Psoas muscle (tissue), 8 donors: ENCODE measurements around the gene CHN1. TPM values are rescaled to one million over a fixed set of nuclear protein-coding genes. Genes with fewer than 3 reads are reported as not detected.

ENCODE experiments used
- ATAC-seq, 4 donors: fragments of 200-7000 bp; cut with Tn5 transposase; one replicate each; pipeline ENCODE4 v1.9.1; 2020; ENCODE audit warnings: moderate library complexity in 3 of 4, mild to moderate bottlenecking in 2 of 4
- DNase-seq, 2 donors: peaks; one replicate each; pipeline ENCODE4 v3.0.0-alpha.2; 2020
- H3K27ac ChIP-seq: fragments of 200-600 bp; one replicate; pipeline ENCODE4 v1.8.0; 2022
- H3K27me3 ChIP-seq, 3 donors: fragments of 200-600 bp in 1 of 3; one replicate each; pipeline versions ENCODE4 v1.6.1 to v1.8.0; 2013 to 2022; ENCODE audit warnings: low read length in 2 of 3, mild to moderate bottlenecking in 2 of 3, moderate library complexity in 1 of 3; ENCODE audit not compliant: insufficient read depth in 3 of 3
- H3K36me3 ChIP-seq, 2 donors: fragments of 200-600 bp in 1 of 2; one replicate each; pipeline versions ENCODE4 v1.6.1 to v1.8.0; 2013 to 2022; ENCODE audit warnings: low read depth in 1 of 2, mild to moderate bottlenecking in 1 of 2, moderate library complexity in 1 of 2; ENCODE audit not compliant: insufficient read depth in 1 of 2
- H3K4me1 ChIP-seq: fragments of 200-600 bp; one replicate; pipeline ENCODE4 v1.8.0; 2022
- H3K4me3 ChIP-seq: fragments of 200-600 bp; one replicate; pipeline ENCODE4 v1.8.0; 2022; ENCODE audit warnings: mild to moderate bottlenecking
- H3K9me3 ChIP-seq: fragments of 200-600 bp; one replicate; pipeline ENCODE4 v1.8.0; 2022
- WGBS, 3 donors: extraction: QIAGEN DNeasy Blood & Tissue Kit; methylation state at CpG; one replicate each; pipeline versions ENCODE4 v1.1.6 to v1.1.7; 2013; 5-methylcytosine and 5-hydroxymethylcytosine counted together
- intact Hi-C, 2 donors: fragments of 100-400 bp; cut with DNase I; formaldehyde crosslinking; loops; one replicate each; pipeline versions ENCODE4 v1.11.0 to v1.14.2; 2022
- polyA plus RNA-seq, 3 donors: library from polyadenylated mRNA; stranded (reverse); fragments of 200-250 nt; gene quantifications; one replicate each; pipeline ENCODE4 v1.2.3, GENCODE V29; 2013
- total RNA-seq, 4 donors: library from RNA; stranded (reverse); fragmentation: NEBNext Ultra II Directional in 2 of 4; extraction: Animal tissue kit (Norgen Biotek cat#: 25700) in 2 of 4; gene quantifications; one replicate each; pipeline versions ENCODE4 v1.2.1 to v1.2.4, GENCODE V29; 2021 to 2023
- TF ChIP-seq, protein P1 (sequence below): fragments of 200-600 bp; IDR thresholded peaks from one replicate; pipeline ENCODE4 v1.8.0; 2022; ENCODE audit warnings: antibody characterized with exemption
- donor health status: healthy with polysubstance abuse.
- donor health status: DM: no; HTN: no; CAD: no; lungs with moderate emphysema.
- donor health status: Bipolar disorder and iron deficiency.
- donor health status: healthy.
- donor health status: DM: yes; HTN: yes; CAD: no.
- donor health status: DM: no; HTN: no; CAD: no.
- donor health status: DM: no; HTN: no; CAD: no.
- donor health status: DM: yes; HTN: yes; CAD: no.

CHN1 gene
- total and polyA plus RNA-seq, 7 donors: 1.8 to 4.2 (median 2.3) TPM

GRCh38 chr2:174859563-174860169 lies 145.5 kb downstream of the CHN1 start:
- DNase-seq: no peak
- ATAC-seq: no peak
- intact Hi-C loops: no loop called here

DNA sequence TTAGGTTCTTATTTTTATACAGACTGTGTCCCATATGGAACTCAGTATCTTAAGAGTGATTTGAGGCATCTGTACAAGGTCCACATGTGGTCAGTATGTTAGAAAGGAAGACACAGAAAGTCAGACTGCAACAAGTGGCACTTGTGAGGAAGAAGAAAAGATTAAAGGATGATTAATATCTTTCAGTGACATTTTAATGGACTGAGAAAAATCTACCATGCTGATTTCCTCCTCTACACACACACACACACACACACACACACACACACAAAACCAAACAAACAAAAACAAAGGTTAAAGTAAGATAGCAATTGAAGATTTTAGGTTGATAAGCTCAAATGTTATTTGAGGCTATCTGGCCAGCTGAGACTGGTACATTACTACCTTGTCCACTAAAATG lies 146.4 kb downstream of the CHN1 start:
- H3K9me3 ChIP-seq: no peaks in the 10 kb centered on the region
- H3K27me3 ChIP-seq: no peaks in the 10 kb centered on the region
- intact Hi-C loops: no loop called here
- H3K27ac ChIP-seq: no peak overlapping the region
- ATAC-seq (no peak), DNase-seq (no peak)
- TF ChIP-seq, protein P1, sequence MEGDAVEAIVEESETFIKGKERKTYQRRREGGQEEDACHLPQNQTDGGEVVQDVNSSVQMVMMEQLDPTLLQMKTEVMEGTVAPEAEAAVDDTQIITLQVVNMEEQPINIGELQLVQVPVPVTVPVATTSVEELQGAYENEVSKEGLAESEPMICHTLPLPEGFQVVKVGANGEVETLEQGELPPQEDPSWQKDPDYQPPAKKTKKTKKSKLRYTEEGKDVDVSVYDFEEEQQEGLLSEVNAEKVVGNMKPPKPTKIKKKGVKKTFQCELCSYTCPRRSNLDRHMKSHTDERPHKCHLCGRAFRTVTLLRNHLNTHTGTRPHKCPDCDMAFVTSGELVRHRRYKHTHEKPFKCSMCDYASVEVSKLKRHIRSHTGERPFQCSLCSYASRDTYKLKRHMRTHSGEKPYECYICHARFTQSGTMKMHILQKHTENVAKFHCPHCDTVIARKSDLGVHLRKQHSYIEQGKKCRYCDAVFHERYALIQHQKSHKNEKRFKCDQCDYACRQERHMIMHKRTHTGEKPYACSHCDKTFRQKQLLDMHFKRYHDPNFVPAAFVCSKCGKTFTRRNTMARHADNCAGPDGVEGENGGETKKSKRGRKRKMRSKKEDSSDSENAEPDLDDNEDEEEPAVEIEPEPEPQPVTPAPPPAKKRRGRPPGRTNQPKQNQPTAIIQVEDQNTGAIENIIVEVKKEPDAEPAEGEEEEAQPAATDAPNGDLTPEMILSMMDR: no peak
- no peaks in the 10 kb centered on the region for H3K36me3 ChIP-seq
- H3K4me1 ChIP-seq: no peaks in the 10 kb centered on the region
- no peak overlapping the region for H3K4me3 ChIP-seq

More at GRCh38 chr2:174859563-174860169, 145.5 kb downstream of the CHN1 start:
- Histone ChIP-seq H3K9me3 (no peaks in the 10 kb centered on the region), H3K27me3 (no peaks in the 10 kb centered on the region), H3K4me1 (no peaks in the 10 kb centered on the region), H3K4me3 (no peak overlapping the region), H3K27ac (no peak overlapping the region), H3K36me3 (no peaks in the 10 kb centered on the region)
- TF ChIP-seq, protein P1: no peak
- 76 to 88% (median 77%) methylated on average over 1 of the region's 1 CpG for WGBS, 3 donors

GRCh38 chr2:174856447-174856846 lies 148.7 kb downstream of the CHN1 start:
- TF ChIP-seq, protein P1: no peak
- H3K27me3 ChIP-seq: no peaks in the 10 kb centered on the region
- H3K4me3 ChIP-seq: no peak overlapping the region
- WGBS, 3 donors: 56 to 77% (median 67%) methylated on average over 3 of the region's 3 CpGs
- intact Hi-C loops: no loop called here
- no peak for DNase-seq
- H3K27ac ChIP-seq: no peak overlapping the region
- no peak for ATAC-seq
- H3K36me3 ChIP-seq: no peaks in the 10 kb centered on the region
- H3K4me1 ChIP-seq: no peaks in the 10 kb centered on the region
- H3K9me3 ChIP-seq: no peaks in the 10 kb centered on the region

- no peaks in the 10 kb centered on the region for H3K36me3 ChIP-seq
- no peak overlapping the region for H3K27ac ChIP-seq
- 24 to 36% (median 27%) methylated on average over 8 of the region's 8 CpGs for WGBS, 3 donors
- ATAC-seq (peak in 2 of 4 donors; percentile 50 to 54), DNase-seq (no peak)
- intact Hi-C loops: no loop called here
- H3K4me1 ChIP-seq: peaks cover 3% of the 10 kb centered on the region
- H3K9me3 ChIP-seq: no peaks in the 10 kb centered on the region
- H3K27me3 ChIP-seq: no peaks in the 10 kb centered on the region
- TF ChIP-seq, protein P1: no peak
- peak overlapping the region; percentile 21 for H3K4me3 ChIP-seq
Observed at GRCh38 chr2:174846941-174847938, 157.9 kb downstream of the CHN1 start.
